ENCODE measurements around the gene EPB41L2. TPM values are rescaled to one million over a fixed set of nuclear protein-coding genes. Genes with fewer than 3 reads are reported as not detected.

EPB41L2 gene
- total RNA-seq, 4 donors from 2014 or later = 45.3 to 102 (median 61.9) TPM

DNA sequence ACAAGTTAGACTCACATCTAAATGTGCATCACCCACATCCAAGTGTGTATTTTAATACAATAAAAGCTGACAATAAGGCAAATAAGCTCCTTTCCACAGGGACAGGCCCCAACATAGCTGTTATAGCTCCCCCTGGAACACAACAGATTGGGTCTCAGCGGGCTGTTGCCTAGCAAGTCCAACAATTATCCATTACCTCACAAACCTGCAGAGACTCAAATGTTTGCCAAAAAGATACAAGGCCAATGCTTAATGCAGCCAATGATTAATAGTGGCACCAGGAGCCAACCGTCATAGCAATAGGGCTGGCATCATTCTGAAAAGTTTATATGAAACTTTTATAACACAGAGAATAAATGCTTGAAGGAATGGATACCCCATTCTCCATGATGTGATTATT is 35.7 kb downstream of the EPB41L2 start:
- in situ Hi-C loops (cut with MboI; ENCODE audit: low pct_ligation_motif_present in 1 of 4, low pct_unique_long_range_greater_than_20kb in 1 of 4, low sequenced_read_pairs in 3 of 4) (no loop called here), intact Hi-C loops (cut with DNase I; ENCODE audit: low total_unique reads) (no loop called here)
- Histone ChIP-seq H3K36me3 (no peaks in the 10 kb centered on the region), H3K4me1 (peaks cover 0 to 32% (median 26%) of the 10 kb centered on the region in 4 donors), H3K27me3 (no peaks in the 10 kb centered on the region), H3K27ac (no peak overlapping the region), H3K9me3 (no peaks in the 10 kb centered on the region), H3K4me3 (no peak overlapping the region)
- 84 to 93% methylated on average over 2 of the region's 2 CpGs for WGBS, 2 donors (ENCODE audit: low coverage in 1 of 2)
- DNase-seq = no peak
- TF ChIP-seq POLR2A (IDR thresholded peaks at IDR 0.05) (no peak), POLR2AphosphoS5 (IDR thresholded peaks at IDR 0.05) (no peak), EP300 (IDR thresholded peaks at IDR 0.05; ENCODE audit: low read depth) (no peak)
- TF ChIP-seq, protein P1, sequence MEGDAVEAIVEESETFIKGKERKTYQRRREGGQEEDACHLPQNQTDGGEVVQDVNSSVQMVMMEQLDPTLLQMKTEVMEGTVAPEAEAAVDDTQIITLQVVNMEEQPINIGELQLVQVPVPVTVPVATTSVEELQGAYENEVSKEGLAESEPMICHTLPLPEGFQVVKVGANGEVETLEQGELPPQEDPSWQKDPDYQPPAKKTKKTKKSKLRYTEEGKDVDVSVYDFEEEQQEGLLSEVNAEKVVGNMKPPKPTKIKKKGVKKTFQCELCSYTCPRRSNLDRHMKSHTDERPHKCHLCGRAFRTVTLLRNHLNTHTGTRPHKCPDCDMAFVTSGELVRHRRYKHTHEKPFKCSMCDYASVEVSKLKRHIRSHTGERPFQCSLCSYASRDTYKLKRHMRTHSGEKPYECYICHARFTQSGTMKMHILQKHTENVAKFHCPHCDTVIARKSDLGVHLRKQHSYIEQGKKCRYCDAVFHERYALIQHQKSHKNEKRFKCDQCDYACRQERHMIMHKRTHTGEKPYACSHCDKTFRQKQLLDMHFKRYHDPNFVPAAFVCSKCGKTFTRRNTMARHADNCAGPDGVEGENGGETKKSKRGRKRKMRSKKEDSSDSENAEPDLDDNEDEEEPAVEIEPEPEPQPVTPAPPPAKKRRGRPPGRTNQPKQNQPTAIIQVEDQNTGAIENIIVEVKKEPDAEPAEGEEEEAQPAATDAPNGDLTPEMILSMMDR (IDR thresholded peaks at IDR 0.05) = no peak

DNA sequence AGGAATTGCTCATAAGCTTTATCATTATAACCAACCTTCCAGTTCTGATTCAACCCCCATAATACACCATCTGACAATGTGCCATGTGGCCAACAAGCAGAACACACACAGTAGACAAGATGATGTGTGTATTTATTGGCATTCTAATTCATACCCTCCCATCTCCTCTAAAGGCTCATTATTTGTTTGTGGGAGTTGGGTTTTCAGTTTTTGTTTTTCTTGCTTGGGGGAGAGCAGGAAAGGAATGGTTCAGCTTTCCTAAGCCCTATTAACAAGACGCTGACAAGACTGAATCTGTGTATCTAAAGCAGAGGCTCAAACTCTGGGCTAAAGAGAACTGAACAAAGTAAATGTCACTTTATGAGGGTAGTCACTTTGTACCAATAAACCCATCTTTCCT is 36.8 kb downstream of the EPB41L2 start:
- no peak overlapping the region for H3K27ac ChIP-seq
- in situ Hi-C loops (cut with MboI; ENCODE audit: low pct_ligation_motif_present in 1 of 4, low pct_unique_long_range_greater_than_20kb in 1 of 4, low sequenced_read_pairs in 3 of 4) (no loop called here), intact Hi-C loops (cut with DNase I; ENCODE audit: low total_unique reads) (no loop called here)
- no peaks in the 10 kb centered on the region for H3K9me3 ChIP-seq
- TF ChIP-seq POLR2A (IDR thresholded peaks at IDR 0.05) = no peak
- no peak for TF ChIP-seq POLR2AphosphoS5 (IDR thresholded peaks at IDR 0.05)
- no peak for TF ChIP-seq EP300 (IDR thresholded peaks at IDR 0.05; ENCODE audit: low read depth)
- TF ChIP-seq, protein P1 (IDR thresholded peaks at IDR 0.05) = no peak
- no peak overlapping the region for H3K4me3 ChIP-seq
- WGBS, 2 donors (ENCODE audit: low coverage in 1 of 2) = 100% methylated on average over 1 of the region's 1 CpG
- DNase-seq = no peak
- H3K4me1 ChIP-seq = peaks cover 0 to 32% (median 26%) of the 10 kb centered on the region in 4 donors
- H3K27me3 ChIP-seq = no peaks in the 10 kb centered on the region
- no peaks in the 10 kb centered on the region for H3K36me3 ChIP-seq

GRCh38 chr6:131024565-131024964 is 38.5 kb downstream of the EPB41L2 start:
- TF ChIP-seq POLR2A (IDR thresholded peaks at IDR 0.05) (no peak), POLR2AphosphoS5 (IDR thresholded peaks at IDR 0.05) (no peak), EP300 (IDR thresholded peaks at IDR 0.05; ENCODE audit: low read depth) (no peak)
- TF ChIP-seq, protein P1 (IDR thresholded peaks at IDR 0.05) = no peak
- peaks cover 0 to 23% (median 18%) of the 10 kb centered on the region in 4 donors for H3K4me1 ChIP-seq
- intact Hi-C loops (cut with DNase I; ENCODE audit: low total_unique reads) = no loop called here
- H3K9me3 ChIP-seq = no peaks in the 10 kb centered on the region
- 86 to 95% methylated on average over 6 of the region's 6 CpGs for WGBS, 2 donors (ENCODE audit: low coverage in 1 of 2)
- in situ Hi-C loops (cut with MboI; ENCODE audit: low pct_ligation_motif_present in 1 of 4, low pct_unique_long_range_greater_than_20kb in 1 of 4, low sequenced_read_pairs in 3 of 4) = no loop called here
- H3K27ac ChIP-seq = no peak overlapping the region
- no peak for DNase-seq
- H3K27me3 ChIP-seq = no peaks in the 10 kb centered on the region
- H3K4me3 ChIP-seq = no peak overlapping the region
- H3K36me3 ChIP-seq = no peaks in the 10 kb centered on the region

DNA sequence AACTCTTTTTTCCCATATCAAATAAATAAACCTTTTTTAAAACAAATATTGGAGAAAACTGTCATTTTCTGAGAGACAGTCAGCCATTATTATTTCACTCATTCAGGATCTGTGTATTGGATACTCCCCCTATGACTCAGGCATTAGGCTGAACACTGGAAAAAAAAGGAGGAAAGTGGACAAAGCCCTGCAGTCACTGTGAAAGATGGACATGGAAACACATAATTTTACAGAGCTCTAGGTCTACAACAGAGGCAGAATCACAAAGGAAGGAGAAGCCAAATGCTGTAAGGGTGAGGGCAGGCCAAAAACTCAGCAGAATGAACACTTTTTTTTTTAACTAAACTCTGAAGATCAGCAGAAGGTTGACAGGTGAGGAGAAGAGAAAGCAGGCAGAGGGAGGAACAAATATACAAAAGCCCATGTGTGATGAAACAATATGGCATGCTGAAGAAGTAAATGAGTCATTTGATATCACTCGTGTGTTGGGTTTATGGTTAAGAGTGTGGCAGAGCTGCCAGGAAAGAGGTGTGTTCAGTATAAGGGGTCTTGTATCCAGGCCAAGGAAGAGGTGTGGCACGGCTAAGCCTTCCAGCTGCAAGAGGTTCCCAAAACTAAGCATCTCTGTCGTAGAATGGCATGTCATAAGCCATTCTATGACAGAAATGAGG is 39.1 kb downstream of the EPB41L2 start:
- H3K9me3 ChIP-seq = no peaks in the 10 kb centered on the region
- intact Hi-C loops (cut with DNase I; ENCODE audit: low total_unique reads) = no loop called here
- H3K4me3 ChIP-seq = no peak overlapping the region
- no peak overlapping the region for H3K27ac ChIP-seq
- peaks cover 0 to 20% (median 14%) of the 10 kb centered on the region in 4 donors for H3K4me1 ChIP-seq
- H3K27me3 ChIP-seq = no peaks in the 10 kb centered on the region
- H3K36me3 ChIP-seq = no peaks in the 10 kb centered on the region
- WGBS, 2 donors (ENCODE audit: low coverage in 1 of 2) = 17 to 51% methylated on average over 2 to 3 of the region's 3 CpGs
- TF ChIP-seq POLR2A (IDR thresholded peaks at IDR 0.05) (no peak), EP300 (IDR thresholded peaks at IDR 0.05; ENCODE audit: low read depth) (no peak), POLR2AphosphoS5 (IDR thresholded peaks at IDR 0.05) (no peak)
- TF ChIP-seq, protein P1 (IDR thresholded peaks at IDR 0.05) = no peak
- in situ Hi-C loops (cut with MboI; ENCODE audit: low pct_ligation_motif_present in 1 of 4, low pct_unique_long_range_greater_than_20kb in 1 of 4, low sequenced_read_pairs in 3 of 4) = no loop called here
- no peak for DNase-seq
